Endothelial cell of umbilical vein (primary cell): ENCODE results near the gene CELSR1. TPM values are rescaled to one million over a fixed set of nuclear protein-coding genes. Genes with fewer than 3 reads are reported as not detected.

Source experiments
- BruUV-seq: library from RNA; stranded (reverse); fragments of 400-500 nt; replicated peaks from 2 replicates; lab custom pipeline; 2021; lab: Mats Ljungman, UMichigan
- CTCF ChIA-PET: fragments of 300-600, 350-600 bp; sonication (Branson Sonifier 250); formaldehyde crosslinking; loops from one replicate; lab custom pipeline; 2021; ENCODE audit warnings: antibody characterized with exemption, inconsistent platforms; lab: Charles Lee
- POLR2A ChIA-PET: fragments of 300-600, 350-600 bp; sonication (Branson Sonifier 250); formaldehyde crosslinking; loops from one replicate; lab custom pipeline; 2021; ENCODE audit warnings: antibody characterized with exemption, inconsistent platforms; lab: Charles Lee
- DNase-seq: peaks from one replicate; pipeline ENCODE4 v3.0.0-alpha.2; 2011; ENCODE audit warnings: low read depth, low spot score
- FAIRE-seq: peaks from 2 replicates; lab custom pipeline; 2011; peaks lifted over from hg19 to GRCh38; lab: Jason Lieb, UNC
- H2AFZ ChIP-seq: 2 replicates; pipeline ENCODE4 v1.6.0; 2012; ENCODE audit warnings: low read depth, low read length, control low read depth, inconsistent platforms
- H3K27ac ChIP-seq: 2 replicates; pipeline ENCODE4 v1.5.1; 2011; ENCODE audit warnings: low read depth, mild to moderate bottlenecking, control low read depth, low read length, moderate library complexity; ENCODE audit not compliant: insufficient read depth
- H3K27me3 ChIP-seq, 2 experiments: 2 replicates each; pipeline versions ENCODE4 v1.6.0 to v1.6.1; 2011; ENCODE audit warnings: low read length in 2 of 2, mixed read lengths in 1 of 2; ENCODE audit not compliant: control insufficient read depth in 2 of 2, insufficient read depth in 2 of 2
- H3K36me3 ChIP-seq, 2 experiments: 2 replicates in 1 of 2; 3 replicates in 1 of 2; pipeline ENCODE4 v1.5.1; 2011; ENCODE audit warnings: low read length in 2 of 2, mild to moderate bottlenecking in 1 of 2, moderate library complexity in 1 of 2; ENCODE audit not compliant: control insufficient read depth in 2 of 2, insufficient read depth in 2 of 2; ENCODE audit errors: extremely low read depth in 1 of 2
- H3K4me1 ChIP-seq: 3 replicates; pipeline ENCODE4 v1.5.1; 2011; ENCODE audit warnings: mild to moderate bottlenecking, low read length; ENCODE audit not compliant: control insufficient read depth, insufficient read depth; ENCODE audit errors: extremely low read depth
- H3K4me2 ChIP-seq: 2 replicates; pipeline ENCODE4 v1.6.1; 2011; ENCODE audit warnings: low read length, control low read depth, mixed read lengths; ENCODE audit not compliant: insufficient read depth
- H3K4me3 ChIP-seq, 3 experiments: fragments of 200-600 bp in 1 of 3; sonication (generic), shearing (Covaris generic) in 1 of 3; replicated peaks in 1 of 3; 2 replicates each; pipeline ENCODE4 v1.5.1; 2011 to 2016; ENCODE audit warnings: control low read depth in 3 of 3, low read length in 3 of 3, mild to moderate bottlenecking in 2 of 3, inconsistent platforms in 1 of 3, low read depth in 1 of 3, moderate library complexity in 1 of 3; ENCODE audit not compliant: insufficient read depth in 1 of 3
- H3K79me2 ChIP-seq: 2 replicates; pipeline ENCODE4 v1.6.0; 2012; ENCODE audit warnings: low read length, inconsistent platforms; ENCODE audit not compliant: control insufficient read depth, insufficient read depth
- H3K9ac ChIP-seq: replicated peaks from 2 replicates; pipeline ENCODE3; 2011; ENCODE audit warnings: low read length, control low read depth; ENCODE audit not compliant: insufficient read depth; ENCODE audit errors: extremely low read depth
- H3K9me1 ChIP-seq: replicated peaks from 3 replicates; pipeline ENCODE4 v1.6.0; 2011; ENCODE audit warnings: mild to moderate bottlenecking, low read length; ENCODE audit not compliant: control insufficient read depth, insufficient read depth; ENCODE audit errors: extremely low read depth
- H3K9me3 ChIP-seq: replicated peaks from 2 replicates; pipeline ENCODE4 v1.5.1; 2012; ENCODE audit warnings: low read length, inconsistent platforms; ENCODE audit not compliant: control insufficient read depth, insufficient read depth
- H4K20me1 ChIP-seq: replicated peaks from 2 replicates; pipeline ENCODE3; 2011; ENCODE audit warnings: mild to moderate bottlenecking, low read length; ENCODE audit not compliant: control insufficient read depth, insufficient read depth; ENCODE audit errors: extremely low read depth
- CTCF ChIP-seq, 2 donors: IDR thresholded peaks; 1 replicate in 1 of 2; 2 replicates in 1 of 2; pipeline ENCODE4 v1.5.1; 2011; ENCODE audit warnings: low read length in 2 of 2, mild to moderate bottlenecking in 2 of 2, moderate library complexity in 2 of 2, control low read depth in 1 of 2, inconsistent platforms in 1 of 2, low read depth in 1 of 2; ENCODE audit not compliant: insufficient read depth in 1 of 2; ENCODE audit errors: extremely low read depth in 1 of 2
- EZH2 ChIP-seq: IDR thresholded peaks from 2 replicates; pipeline ENCODE4 v1.6.1; 2012; ENCODE audit warnings: borderline replicate concordance, low read depth, mild to moderate bottlenecking, moderate library complexity, low read length, inconsistent platforms; ENCODE audit not compliant: severe bottlenecking
- FOS ChIP-seq: IDR thresholded peaks from 2 replicates; pipeline ENCODE4 v1.6.1; 2011; ENCODE audit warnings: mild to moderate bottlenecking, low read length, moderate library complexity, borderline replicate concordance; ENCODE audit not compliant: insufficient read depth
- GATA2 ChIP-seq: IDR thresholded peaks from 2 replicates; pipeline ENCODE4 v1.7.0; 2011; ENCODE audit warnings: low read depth, mild to moderate bottlenecking, moderate library complexity, mixed read lengths, low read length; ENCODE audit not compliant: insufficient read length, insufficient read depth
- MAX ChIP-seq: IDR thresholded peaks from 2 replicates; pipeline ENCODE4 v1.6.1; 2011; ENCODE audit not compliant: insufficient read depth, insufficient read length
- POLR2AphosphoS5 ChIP-seq: IDR thresholded peaks from 2 replicates; pipeline ENCODE4 v1.6.1; 2012; ENCODE audit warnings: low read depth, mild to moderate bottlenecking, control low read depth, low read length, moderate library complexity; ENCODE audit not compliant: insufficient read depth
- dilution Hi-C: fragments of 300-500 bp; cut with MboI; formaldehyde crosslinking; loops from one replicate; pipeline ENCODE4 v1.15.0; 2019; ENCODE audit warnings: low sequenced_read_pairs; ENCODE audit not compliant: extremely low pct_ligation_motif_present
- intact Hi-C: fragments of 100-400 bp; cut with micrococcal nuclease; formaldehyde crosslinking; loops from one replicate; pipeline ENCODE4 v1.10.0; 2022
- polyA plus RNA-seq, 4 experiments: library from polyadenylated mRNA; depleted of rRNA in 3 of 4; stranded (reverse) in 3 of 4; unstranded in 1 of 4; fragments of >200 nt; gene quantifications; 2 replicates each; pipeline versions ENCODE4 v1.2.1 to v1.2.3, GENCODE V29; 2011 to 2012; ENCODE audit warnings: missing spikeins in 1 of 4
- total RNA-seq: library from RNA; stranded (reverse); gene quantifications from 2 replicates; pipeline ENCODE4 v1.2.3, GENCODE V29; 2021

CELSR1 gene
- total and polyA plus RNA-seq, 2 donors (not counting 3 experiments of a cell fraction or from before 2014, with no cell fraction given) = 3.7 to 5.4 TPM

- Histone ChIP-seq H3K36me3 (no peaks in the 10 kb centered on the region), H3K4me3 (no peak overlapping the region), H3K9me1 (no peaks in the 10 kb centered on the region), H4K20me1 (no peaks in the 10 kb centered on the region), H3K79me2 (no peaks in the 10 kb centered on the region), H3K27me3 (no peaks in the 10 kb centered on the region), H2AFZ (no peak overlapping the region), H3K9me3 (no peaks in the 10 kb centered on the region), H3K27ac (no peak overlapping the region), H3K4me2 (no peak overlapping the region), H3K4me1 (no peaks in the 10 kb centered on the region), H3K9ac (no peak overlapping the region)
- intact Hi-C loops = no loop called here
- TF ChIP-seq POLR2AphosphoS5 (no peak), EZH2 (no peak), CTCF (IDR thresholded peaks at IDR 0.05; ENCODE audit: extremely low read depth in 1 of 2, insufficient read depth in 1 of 2, low read depth in 1 of 2, low read length in 2 of 2) (no peak), MAX (no peak), GATA2 (no peak), FOS (no peak)
- POLR2A ChIA-PET = no interaction called here
- FAIRE-seq = no peak
- no peak for DNase-seq
- CTCF ChIA-PET = no interaction called here
- dilution Hi-C loops = no loop called here
- no TSS peak for BruUV-seq
These were observed 108.0 kb downstream of the CELSR1 start for GRCh38 chr22:46429325-46429853.
